GM19463 (cell line): ENCODE measurements around the gene SF3B3.
"Not testable (repeated sequence)": the region's sequence is repeated elsewhere in the genome, so short reads cannot be mapped to it uniquely, and the experiment has no call there.

Experiments
- ATAC-seq: cut with Tn5 transposase; IDR thresholded peaks from one replicate; pipeline ENCODE4 v1.9.1; 2021; ENCODE audit warnings: mild to moderate bottlenecking, moderate library complexity; ENCODE audit not compliant: unreplicated experiment

Gene SF3B3

DNA sequence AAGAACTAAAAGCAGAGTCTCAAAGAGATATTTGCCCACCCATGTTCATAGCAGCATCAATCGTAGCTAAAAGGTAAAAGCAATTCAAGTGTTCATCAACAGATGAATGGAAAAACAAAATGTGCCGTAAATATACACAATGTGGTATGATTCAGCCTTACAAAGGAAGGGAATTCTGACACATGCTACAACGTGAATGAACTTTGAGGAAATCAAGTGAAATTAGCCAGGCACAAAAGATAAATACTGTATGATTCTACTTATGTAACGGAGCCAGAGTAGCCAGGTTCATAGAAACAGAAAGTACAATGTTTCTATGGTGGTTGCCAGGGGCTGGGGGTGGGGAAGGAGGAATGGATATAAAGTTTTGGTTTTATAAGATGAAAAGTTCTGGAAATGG is 64.9 kb downstream of the SF3B3 start:
- no peak for ATAC-seq

DNA sequence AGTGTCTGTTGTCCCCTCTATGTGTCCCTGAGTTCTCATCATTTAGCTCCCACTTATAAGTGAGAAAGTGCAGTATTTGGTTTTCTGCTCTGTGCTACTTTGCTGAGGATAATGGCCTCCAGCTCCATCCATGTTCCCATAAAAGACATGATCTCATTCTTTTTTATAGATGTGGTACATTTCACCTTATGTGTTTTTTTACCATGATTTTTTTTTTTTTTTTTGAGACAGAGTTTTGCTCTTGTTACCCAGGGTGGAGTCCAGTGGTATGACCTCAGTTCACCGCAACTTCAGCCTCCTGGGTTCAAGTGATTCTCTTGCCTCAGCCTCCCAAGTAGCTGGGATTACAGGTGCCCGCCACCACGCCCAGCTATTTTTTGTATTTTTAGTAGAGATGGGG is 65.8 kb downstream of the SF3B3 start:
- ATAC-seq, result not testable (repeated sequence)

GRCh38 chr16:70589998-70590471 is 66.4 kb downstream of the SF3B3 start:
- ATAC-seq, result no peak

GRCh38 chr16:70590722-70591415 is 67.3 kb downstream of the SF3B3 start:
- ATAC-seq, result no peak

DNA sequence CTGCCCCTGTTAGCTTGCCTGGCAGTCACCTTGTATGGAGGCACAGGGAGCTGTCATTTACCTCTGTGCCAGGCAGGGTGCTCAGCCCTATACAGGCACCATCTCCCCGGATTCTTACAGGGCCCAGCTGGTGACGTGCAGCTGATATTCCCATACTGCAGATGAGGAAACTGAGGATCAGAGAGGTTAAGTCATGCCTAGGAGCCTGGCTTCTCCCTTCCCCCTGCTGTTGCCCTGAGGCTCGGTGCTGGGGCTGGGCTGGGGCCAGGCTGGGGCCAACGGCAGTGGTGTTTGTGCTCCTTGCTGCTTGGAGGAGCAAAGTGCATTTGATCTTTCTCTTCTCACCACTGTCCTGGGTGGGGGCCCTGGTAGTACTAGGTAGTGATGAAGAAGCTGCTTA is 68.0 kb downstream of the SF3B3 start:
- no peak for ATAC-seq

DNA sequence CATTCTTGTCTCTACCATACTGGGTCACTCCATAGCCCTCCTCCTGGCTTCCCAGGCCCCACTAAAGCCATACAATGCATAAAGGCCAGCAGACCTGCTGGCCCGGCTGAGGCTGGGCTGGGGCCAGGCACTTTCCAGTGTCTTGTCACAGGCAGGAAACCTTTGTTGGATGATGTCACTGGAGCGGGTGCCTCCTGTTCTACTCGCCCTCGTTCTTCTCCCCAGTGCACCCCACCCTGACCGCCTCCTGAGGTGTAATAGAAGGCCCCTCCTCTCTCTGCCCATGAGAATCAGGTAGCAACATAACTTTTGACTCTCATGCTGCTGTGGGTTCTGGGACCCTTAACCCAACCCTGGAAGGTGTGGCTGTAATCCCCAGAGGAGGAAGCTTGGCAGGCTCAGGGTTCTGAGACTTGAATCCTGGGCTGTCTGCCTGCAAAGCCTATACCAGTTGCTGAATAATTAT is 68.5 kb downstream of the SF3B3 start:
- no peak for ATAC-seq

- ATAC-seq, result no peak
Observed at GRCh38 chr16:70593544-70593943, 69.9 kb downstream of the SF3B3 start.

- ATAC-seq, result no peak
Observed at GRCh38 chr16:70594569-70594968, 71.0 kb downstream of the SF3B3 start.

GRCh38 chr16:70597135-70597835 is 73.7 kb downstream of the SF3B3 start:
- ATAC-seq, result no peak

DNA sequence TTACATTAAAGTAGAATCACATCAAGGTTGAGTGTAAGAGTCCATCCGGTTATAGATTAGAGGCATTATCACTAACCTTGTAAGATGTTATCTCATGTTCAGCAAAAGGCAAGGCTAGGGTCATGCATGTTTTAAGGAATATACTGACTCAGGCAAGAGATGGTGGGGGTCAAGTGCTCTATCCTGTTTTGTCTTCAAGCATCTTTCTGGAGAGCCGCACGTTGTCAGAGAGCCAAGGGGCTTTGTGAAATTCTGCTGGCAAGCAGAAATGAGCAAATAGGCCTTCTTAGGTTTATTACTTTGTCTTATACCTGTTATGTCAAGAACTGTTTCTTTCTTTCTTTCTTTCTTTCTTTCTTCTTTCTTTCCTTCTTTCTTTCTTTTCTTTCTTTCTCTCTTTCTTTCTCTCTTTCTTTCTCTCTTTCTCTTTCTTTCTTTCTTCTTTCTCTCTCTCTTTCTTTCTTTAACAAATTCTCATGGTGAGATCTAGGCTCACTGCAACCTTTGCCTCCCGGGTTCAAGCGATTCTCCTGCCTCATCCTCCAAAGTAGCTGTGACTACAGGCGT is 75.4 kb downstream of the SF3B3 start:
- ATAC-seq, result no peak

DNA sequence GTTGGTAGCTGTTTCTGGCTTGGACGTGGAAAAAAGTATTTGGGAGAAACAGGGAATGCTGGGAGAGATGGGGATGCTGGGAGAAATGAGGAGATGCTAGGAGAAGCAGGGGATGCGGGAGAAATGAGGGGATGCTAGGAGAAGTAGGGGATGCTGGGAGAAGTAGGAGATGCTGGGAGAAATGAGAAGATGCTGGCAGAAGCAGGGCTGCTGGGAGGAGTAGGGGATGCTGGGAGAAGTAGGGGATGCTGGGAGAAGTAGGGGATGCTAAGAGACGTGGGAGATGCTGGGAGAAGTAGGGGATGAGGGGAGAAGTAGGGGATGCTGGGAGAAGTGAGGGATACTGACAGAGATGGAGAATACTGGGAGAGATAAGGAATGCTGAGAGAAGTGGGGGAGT is 77.1 kb downstream of the SF3B3 start:
- no peak for ATAC-seq

DNA sequence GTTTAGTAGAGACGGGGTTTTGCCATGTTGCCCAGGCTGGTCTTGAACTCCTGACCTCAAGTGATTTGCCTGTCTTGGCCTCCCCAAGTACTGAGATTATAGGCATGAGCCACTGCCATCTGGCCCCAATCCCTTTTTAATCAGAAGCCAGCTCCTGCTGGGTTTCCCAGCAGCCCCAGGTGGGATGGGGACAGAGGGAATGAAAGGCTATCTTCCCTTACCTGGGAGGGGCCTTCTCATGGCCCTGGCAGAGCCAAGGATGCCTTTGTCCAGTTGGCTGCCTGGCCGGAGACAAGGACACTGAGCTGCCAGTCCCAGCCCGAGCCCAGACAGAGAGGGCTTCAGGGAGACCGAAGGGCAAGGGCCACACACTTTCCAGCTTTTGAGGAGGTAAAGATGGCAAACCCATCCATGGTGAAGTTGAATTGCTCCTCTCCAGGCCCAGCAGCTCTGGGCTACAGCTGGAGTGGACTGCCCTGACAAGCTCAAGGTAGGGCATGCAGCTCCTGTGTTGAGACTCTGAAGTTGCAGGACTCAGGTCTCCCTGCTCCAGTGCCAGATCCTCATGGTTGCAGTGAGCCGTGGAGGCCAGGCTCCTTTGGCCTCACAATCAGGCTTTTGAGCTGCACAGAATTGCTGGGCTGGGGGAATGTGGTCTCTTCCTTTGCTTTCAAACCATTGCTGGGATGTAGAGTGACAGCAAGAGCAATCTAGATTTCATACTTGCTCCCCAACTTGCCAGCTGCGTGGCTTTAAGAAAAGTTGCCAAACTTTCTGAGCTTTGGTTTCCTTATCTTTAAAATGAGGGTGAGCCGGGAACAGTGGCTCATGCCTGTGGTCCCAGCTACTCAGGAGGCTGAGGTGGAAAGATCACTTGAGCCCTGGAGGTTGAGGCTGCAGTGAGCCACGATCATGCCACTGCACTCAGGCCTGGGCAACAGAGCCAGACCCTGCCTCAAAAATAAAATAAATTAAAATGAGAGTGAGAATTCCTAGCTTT is 78.3 kb downstream of the SF3B3 start:
- ATAC-seq, result no peak

DNA sequence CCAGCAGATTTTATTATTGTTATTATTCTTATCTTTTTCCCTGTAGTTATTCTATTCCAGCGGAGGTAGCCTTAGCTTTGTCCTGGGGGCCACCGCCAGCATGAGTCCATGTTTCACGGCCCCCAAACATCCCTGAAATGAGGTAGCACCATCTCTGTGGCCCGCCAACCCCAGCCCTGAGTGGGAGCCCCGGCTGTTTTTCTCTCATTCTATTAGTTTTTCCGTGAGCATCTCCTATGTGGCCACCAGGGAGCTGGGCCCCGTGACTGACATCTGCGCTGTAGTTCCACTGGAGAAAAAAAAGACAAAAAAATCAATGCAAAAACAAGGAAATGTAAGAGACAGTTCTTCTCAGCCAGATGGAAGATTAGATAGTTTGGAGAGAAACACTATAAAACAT is 79.2 kb downstream of the SF3B3 start:
- no peak for ATAC-seq

- no peak for ATAC-seq
Observed at GRCh38 chr16:70604407-70605282, 81.0 kb downstream of the SF3B3 start.

DNA sequence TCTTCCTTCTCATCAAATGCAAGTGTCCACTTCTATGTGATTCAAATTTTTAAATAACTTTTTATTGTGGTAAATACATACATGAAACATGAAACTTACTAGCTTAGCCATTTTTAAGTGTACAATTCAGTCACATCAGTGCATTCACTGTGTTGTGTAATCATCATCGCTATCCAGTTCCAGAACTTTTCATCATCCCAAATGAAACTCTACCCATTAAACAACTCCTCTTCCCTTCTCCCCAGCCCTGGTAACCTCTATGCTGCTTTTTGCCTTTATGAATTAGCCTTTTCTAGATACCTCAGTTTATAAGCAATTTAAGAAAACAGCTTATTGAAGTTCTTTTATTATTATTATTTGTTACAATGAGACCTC is 81.7 kb downstream of the SF3B3 start:
- ATAC-seq, result no peak

DNA sequence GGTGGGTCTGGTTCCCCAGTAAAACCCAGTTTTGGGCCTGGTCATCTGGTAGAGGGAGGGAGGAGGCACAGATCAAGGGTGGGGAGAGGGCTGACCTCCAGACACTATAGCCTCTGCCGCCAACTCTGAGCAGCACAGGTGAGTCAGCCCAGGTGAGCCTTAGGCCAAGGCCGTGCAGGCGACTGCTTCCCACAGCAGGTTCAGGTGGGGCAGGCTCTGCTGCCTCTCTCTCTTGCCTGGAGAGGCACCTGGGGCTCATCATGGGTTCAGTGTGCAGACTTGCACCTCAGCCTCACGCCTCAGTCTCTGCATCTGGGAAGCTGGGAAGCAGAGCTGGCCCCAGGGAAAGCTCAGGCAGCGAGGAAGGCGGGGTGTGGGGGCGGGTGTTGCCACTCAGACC is 84.9 kb downstream of the SF3B3 start:
- no peak for ATAC-seq

DNA sequence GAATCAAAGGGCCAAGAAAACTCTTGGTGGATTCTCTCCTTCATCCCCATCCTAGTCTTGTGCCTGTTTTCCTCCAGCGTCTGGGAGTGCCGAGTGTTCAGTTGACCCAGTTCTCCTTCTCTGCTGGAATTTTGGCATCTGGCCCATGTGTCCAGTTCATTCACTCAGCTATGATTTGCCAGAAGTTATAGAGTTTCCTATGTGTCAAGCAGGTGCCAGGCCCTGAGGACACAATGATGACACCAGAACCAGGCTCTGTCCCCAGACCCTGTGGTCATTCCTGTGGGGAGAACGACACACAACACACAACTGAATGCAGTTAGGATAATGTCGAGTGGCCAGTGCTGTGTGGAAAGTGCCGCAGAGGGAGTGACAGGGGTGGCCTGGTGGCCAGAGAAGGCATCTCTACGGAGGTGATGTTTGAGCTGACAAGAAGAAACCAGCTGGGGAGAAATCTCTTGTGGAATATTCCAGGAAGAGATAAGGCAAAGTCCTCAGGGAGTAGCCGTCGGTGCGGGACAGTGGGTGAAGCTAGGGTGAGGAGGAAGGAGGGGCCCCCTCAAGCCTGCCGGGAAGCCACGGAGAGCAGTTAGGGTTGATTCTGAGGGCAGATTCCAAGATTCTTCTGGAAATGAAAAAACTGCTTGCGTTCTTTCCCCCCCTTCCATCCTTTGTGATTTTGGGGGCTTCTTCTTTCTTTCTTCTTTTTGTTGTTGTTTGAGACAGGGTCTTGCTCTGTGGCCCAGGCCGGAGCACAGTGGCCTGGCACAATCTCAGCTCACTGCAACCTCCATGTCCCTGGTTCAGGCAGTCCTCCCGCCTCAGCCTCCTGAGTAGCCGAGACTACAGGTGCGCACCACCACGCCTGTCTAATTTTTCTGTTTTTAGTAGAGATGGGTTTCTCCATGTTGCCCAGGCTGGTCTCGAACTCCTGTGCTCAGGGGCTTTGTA is 86.9 kb downstream of the SF3B3 start:
- no peak for ATAC-seq

DNA sequence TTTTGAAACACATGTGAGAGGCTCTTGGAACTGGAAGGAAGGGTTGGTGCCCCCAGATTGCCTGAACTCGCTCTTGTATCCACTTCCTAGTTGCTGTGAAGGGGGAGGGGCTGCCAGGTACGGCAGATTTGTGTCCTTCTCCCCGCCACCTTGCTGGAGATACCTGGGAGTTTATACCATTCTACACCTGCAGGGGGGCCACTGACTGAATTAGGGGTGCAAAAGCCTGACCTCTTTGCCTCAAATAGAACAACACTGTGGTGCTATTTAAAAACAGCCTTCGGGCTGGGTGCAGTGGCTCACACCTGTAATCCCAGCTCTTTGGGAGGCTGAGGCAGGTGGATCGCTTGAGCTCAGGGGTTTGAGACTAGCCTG is 87.6 kb downstream of the SF3B3 start:
- ATAC-seq, result no peak

DNA sequence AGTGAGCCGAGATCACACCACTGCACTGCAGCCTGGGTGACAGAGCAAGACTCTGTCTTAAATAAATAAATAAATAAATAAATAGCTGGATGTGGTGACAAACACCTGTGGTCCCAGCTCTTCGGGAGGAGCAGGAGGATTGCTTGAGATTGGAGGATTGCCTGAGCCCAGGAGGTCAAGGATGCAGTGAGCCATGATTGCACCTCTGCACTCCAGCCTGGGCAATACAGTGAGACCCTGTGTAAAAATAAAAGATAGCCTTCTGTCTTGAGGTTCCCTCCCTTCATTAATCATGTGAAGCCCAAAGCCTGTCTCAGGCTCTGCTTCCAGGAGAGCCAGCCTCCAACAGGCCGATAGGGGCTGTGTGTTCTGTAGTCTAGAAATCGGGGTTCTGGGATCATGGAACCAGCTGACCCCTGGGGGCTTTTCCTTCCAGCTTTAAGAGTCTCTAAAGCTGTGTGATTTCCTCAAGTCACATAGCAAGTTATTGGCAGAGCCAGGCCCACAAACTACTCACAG is 88.2 kb downstream of the SF3B3 start:
- no peak for ATAC-seq
